Calu3 (cell line): ENCODE results near the gene SLC45A1. TPM values are rescaled to one million over a fixed set of nuclear protein-coding genes. Genes with fewer than 3 reads are reported as not detected.

Experiments
- BruUV-seq: library from RNA; stranded (reverse); fragments of 400-500 nt; replicated peaks from 2 replicates; lab custom pipeline; 2021; lab: Mats Ljungman, UMichigan
- CTCF ChIA-PET: fragments of 300-600 bp; sonication (Branson Sonifier 250); formaldehyde crosslinking; loops from one replicate; lab custom pipeline; 2022; ENCODE audit warnings: antibody characterized with exemption; lab: Charles Lee
- DNase-seq: peaks from one replicate; pipeline ENCODE4 v3.0.0; 2022
- H3K27ac Mint-ChIP-seq: one replicate; pipeline ENCODE4 v1.8.0; 2022; ENCODE audit warnings: mixed read lengths; ENCODE audit not compliant: unreplicated experiment
- H3K27me3 Mint-ChIP-seq: one replicate; pipeline ENCODE4 v1.8.0; 2022; ENCODE audit warnings: mixed read lengths; ENCODE audit not compliant: unreplicated experiment
- H3K36me3 Mint-ChIP-seq: one replicate; pipeline ENCODE4 v1.8.0; 2022; ENCODE audit warnings: mild to moderate bottlenecking, moderate library complexity, mixed read lengths; ENCODE audit not compliant: insufficient read depth, unreplicated experiment
- H3K4me1 Mint-ChIP-seq: one replicate; pipeline ENCODE4 v1.8.0; 2022; ENCODE audit warnings: mild to moderate bottlenecking, low read depth, mixed read lengths; ENCODE audit not compliant: unreplicated experiment
- H3K4me3 Mint-ChIP-seq: one replicate; pipeline ENCODE4 v1.8.0; 2022; ENCODE audit warnings: mild to moderate bottlenecking, low read depth, moderate library complexity, mixed read lengths; ENCODE audit not compliant: unreplicated experiment
- H3K9me3 Mint-ChIP-seq: one replicate; pipeline ENCODE4 v1.8.0; 2022; ENCODE audit warnings: low read depth, mixed read lengths; ENCODE audit not compliant: unreplicated experiment
- intact Hi-C: fragments of 100-400 bp; cut with micrococcal nuclease; formaldehyde crosslinking; loops from one replicate; pipeline ENCODE4 v1.10.0; 2022; ENCODE audit not compliant: unreplicated experiment
- total RNA-seq: library from RNA; stranded (reverse); gene quantifications from 2 replicates; pipeline ENCODE4 v1.2.3, GENCODE V29; 2022
- TF ChIP-seq, protein P1 (sequence below): fragments of 200-600 bp; IDR thresholded peaks from one replicate; pipeline ENCODE4 v1.8.0; 2022; ENCODE audit warnings: antibody characterized with exemption; ENCODE audit not compliant: unreplicated experiment

The SLC45A1 gene
- total RNA-seq, 1 experiment from 2014 or later, result 0.73 TPM

DNA sequence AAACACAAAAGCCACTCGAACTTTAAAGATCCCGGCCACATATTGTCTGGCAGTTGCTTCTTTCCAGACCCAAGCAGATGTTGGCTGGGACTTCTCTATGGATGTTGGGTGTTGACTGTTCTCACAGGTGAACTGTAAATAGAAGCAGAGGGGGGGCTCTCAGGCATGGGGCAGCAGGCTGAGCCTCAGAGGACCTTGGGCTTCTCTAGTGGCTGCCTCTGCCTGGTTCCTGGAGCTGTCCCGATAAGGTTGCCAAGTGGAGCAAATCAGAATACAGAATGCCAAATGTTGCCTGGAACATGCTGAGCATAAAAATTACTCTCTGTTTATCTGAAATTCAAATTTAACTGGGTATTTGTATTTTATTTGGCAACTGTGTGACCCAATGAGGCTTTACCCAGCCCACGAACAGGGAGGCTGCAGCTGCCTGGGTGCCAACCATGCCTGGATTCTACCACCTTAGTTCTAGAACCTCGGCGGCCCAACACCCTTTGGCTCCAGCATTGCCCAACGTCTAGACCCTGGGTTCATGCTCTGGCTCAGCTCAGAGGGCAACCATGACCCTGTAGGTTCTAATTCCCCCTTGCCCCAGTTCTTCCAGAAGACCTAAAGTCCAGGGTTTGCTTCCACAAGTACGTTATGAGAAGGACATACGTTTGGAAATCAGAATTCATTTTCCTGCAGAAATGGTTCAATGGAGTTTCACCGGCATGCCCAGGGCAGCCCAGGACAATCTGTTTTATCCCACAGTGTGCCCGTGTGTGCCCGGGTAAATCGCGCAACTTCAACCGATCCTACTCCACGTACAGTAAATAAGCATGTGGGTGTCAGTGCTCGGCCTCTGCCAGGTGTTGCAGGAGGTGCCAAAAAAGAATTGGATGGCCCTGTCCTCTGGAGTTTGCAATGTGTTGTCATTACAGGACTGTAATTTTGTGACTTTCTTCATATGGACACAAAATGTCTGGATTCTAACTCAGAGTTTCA is 5.4 kb upstream of the SLC45A1 start:
- H3K27me3 Mint-ChIP-seq, result no peaks in the 10 kb centered on the region
- TF ChIP-seq, protein P1, sequence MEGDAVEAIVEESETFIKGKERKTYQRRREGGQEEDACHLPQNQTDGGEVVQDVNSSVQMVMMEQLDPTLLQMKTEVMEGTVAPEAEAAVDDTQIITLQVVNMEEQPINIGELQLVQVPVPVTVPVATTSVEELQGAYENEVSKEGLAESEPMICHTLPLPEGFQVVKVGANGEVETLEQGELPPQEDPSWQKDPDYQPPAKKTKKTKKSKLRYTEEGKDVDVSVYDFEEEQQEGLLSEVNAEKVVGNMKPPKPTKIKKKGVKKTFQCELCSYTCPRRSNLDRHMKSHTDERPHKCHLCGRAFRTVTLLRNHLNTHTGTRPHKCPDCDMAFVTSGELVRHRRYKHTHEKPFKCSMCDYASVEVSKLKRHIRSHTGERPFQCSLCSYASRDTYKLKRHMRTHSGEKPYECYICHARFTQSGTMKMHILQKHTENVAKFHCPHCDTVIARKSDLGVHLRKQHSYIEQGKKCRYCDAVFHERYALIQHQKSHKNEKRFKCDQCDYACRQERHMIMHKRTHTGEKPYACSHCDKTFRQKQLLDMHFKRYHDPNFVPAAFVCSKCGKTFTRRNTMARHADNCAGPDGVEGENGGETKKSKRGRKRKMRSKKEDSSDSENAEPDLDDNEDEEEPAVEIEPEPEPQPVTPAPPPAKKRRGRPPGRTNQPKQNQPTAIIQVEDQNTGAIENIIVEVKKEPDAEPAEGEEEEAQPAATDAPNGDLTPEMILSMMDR, result no peak
- H3K36me3 Mint-ChIP-seq, result peaks cover 2% of the 10 kb centered on the region
- CTCF ChIA-PET, result interaction anchor here (0.6 to 1.3 kb wide), 2 partner anchors 10 to 29 kb away, joined by 3 read pairs; no protein-coding TSS in a partner anchor
- DNase-seq, result no peak
- no peaks in the 10 kb centered on the region for H3K9me3 Mint-ChIP-seq
- no peak overlapping the region for H3K27ac Mint-ChIP-seq
- H3K4me1 Mint-ChIP-seq, result peaks cover 38% of the 10 kb centered on the region
- intact Hi-C loops, result loop anchor here (10.0 kb wide), 2 partner anchors 58 to 218 kb away; no protein-coding TSS in a partner anchor
- H3K4me3 Mint-ChIP-seq, result no peak overlapping the region
- BruUV-seq, result no TSS peak

DNA sequence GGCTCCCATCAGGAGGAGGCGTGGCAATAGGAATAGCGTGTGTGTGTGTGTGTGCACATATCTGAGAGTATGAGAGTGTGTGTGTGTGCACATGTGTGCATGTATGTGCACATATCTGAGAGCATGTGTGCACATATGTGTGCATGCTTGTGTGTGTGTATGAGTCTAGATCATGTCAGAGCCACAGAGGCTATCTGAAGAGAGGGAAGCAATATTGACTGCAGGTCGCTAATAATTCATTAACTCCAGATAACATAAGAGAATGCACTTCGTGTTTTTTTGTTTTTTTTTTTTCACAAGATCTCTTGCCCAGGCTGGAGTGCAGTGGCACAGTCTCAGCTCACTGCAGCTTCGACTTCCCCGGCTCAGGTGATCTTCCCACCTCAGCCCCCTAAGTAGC is 4.7 kb upstream of the SLC45A1 start:
- Mint-ChIP-seq H3K27ac (no peak overlapping the region), H3K4me3 (no peak overlapping the region), H3K4me1 (peaks cover 38% of the 10 kb centered on the region), H3K27me3 (no peaks in the 10 kb centered on the region), H3K36me3 (peaks cover 7% of the 10 kb centered on the region), H3K9me3 (no peaks in the 10 kb centered on the region)
- intact Hi-C loops, result loop anchor here (10.0 kb wide), 2 partner anchors 58 to 218 kb away; no protein-coding TSS in a partner anchor
- CTCF ChIA-PET, result interaction anchor here (0.6 to 2.0 kb wide), 3 partner anchors 28 to 342 kb away, joined by 3 to 11 read pairs (median 3); no protein-coding TSS in a partner anchor
- TF ChIP-seq, protein P1, result no peak
- no peak for DNase-seq
- no TSS peak for BruUV-seq

GRCh38 chr1:8314346-8315280 is 3.3 kb upstream of the SLC45A1 start:
- intact Hi-C loops, result loop anchor here (1.0 to 10.0 kb wide), 4 partner anchors 60 to 332 kb away; no protein-coding TSS in a partner anchor
- no TSS peak for BruUV-seq
- no peak overlapping the region for H3K27ac Mint-ChIP-seq
- H3K4me1 Mint-ChIP-seq, result peaks cover 38% of the 10 kb centered on the region
- CTCF ChIA-PET, result interaction anchor here (0.6 to 2.0 kb wide), 18 partner anchors 21 to 344 kb away, joined by 3 to 25 read pairs (median 4); no protein-coding TSS in a partner anchor
- TF ChIP-seq, protein P1, result peak; percentile 70
- peak; percentile 82 for DNase-seq
- H3K27me3 Mint-ChIP-seq, result no peaks in the 10 kb centered on the region
- H3K36me3 Mint-ChIP-seq, result peaks cover 11% of the 10 kb centered on the region
- H3K4me3 Mint-ChIP-seq, result no peak overlapping the region
- H3K9me3 Mint-ChIP-seq, result no peaks in the 10 kb centered on the region
